Putamen (tissue), 1 donor: Measurements from ENCODE around the gene CWC27.
A peak's percentile ranks its signal among the peaks of the same experiment; 100 is the strongest.

Experiments
- DNase-seq: peaks from one replicate; pipeline ENCODE4 v3.0.0-alpha.2; 2016; ENCODE audit warnings: low spot score

Gene CWC27

DNA sequence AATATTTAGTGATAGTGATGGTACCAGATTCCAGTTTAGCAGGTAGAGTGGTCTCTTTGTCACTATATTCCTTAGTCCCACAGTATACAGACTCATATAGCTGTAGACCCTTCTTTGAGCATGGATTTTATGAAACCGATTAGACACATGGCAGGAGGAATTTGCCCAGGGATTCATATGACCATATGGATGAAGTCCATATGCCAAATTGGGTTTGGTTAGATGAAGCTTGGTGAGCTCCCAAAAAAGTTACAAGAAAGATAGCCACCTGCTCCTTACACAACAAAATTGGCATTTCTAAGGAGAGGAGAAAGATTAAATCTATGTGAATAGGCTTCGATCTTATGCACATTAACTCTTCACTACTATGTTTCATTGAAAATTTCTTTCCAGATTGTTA, 211.4 kb downstream of the CWC27 start:
- no peak for DNase-seq

DNA sequence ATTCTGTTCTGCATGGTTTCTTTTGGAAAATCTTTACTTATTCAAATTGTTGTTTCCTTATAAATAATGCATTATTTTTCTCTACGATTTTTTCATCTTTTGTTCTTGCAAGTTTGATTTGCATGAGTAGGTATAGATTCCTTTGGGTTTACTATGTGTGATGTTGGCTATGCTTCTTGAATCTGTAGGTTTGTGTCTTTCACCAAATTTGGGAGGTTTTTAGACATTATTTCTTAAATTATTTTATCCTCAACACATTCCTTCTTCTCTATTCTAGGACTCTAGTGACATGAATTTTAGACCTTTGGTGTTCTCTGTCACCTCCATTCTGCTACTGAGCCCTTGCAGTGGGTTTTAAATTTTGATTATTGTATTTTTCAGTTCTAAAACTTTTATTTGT, 219.0 kb downstream of the CWC27 start:
- DNase-seq = no peak

DNA sequence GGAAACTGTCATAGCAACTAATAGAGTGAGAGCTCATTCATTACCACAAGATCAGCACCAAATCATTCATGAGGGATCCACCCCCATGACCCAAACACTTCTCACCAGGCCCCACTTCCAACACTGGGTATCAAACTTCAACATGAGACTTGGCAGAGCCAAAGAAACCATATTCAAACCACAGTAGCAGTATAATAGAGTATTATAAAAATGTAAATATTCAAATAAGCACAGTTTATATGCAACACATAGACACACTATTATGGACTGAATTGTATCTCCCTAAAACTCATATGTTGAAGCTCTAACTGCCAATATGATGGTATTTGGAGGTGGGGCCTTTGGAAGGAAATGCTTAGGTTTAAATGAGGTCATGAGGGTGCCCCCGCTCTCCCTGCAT, 240.5 kb downstream of the CWC27 start:
- DNase-seq = no peak

DNA sequence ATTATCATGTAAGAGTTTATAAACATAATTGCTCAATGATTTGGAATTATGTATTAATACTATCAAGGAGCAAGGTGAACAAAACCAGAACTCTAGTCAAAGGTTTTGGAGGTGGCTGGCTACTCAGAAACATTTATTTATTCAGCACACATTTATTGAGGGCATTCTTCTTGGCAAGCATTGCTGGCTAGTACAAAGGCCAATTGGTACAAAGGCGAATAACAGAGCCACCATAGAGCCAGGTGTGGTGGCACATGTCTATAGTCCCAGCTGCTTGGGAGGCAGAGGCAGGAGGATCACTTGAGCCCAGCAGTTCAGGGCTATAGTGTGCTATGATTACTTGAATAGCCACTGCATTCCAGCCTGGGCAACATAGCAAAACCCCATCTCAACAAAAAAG, 242.1 kb downstream of the CWC27 start:
- no peak for DNase-seq

DNA sequence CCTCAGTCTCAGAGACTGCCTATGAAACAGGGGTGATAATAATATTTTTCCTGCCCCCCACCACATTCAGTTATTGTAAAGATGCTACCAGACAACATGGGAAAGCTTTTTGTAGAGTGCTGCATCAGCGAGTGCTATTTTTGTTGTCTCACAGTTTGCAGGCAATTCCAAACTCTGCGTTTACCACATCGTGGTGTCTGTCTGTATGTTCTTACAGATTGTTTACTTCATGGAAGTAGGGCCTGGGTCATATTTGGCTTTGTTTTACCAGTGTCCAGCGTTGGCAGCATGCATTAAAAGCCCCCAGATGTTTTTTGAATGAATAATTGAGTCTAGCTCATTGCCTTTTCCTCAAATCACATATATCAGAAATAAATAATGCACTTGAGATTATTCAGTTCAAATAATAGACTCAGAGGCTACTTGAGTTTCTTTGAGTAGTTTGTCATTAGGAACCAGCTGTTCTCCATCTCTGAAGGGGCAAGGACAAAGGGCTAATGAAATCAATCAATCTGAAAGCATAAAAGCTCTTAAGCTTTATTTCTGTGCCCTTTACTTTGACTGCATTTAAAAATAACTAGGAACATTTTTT, 243.7 kb downstream of the CWC27 start:
- DNase-seq = no peak

DNA sequence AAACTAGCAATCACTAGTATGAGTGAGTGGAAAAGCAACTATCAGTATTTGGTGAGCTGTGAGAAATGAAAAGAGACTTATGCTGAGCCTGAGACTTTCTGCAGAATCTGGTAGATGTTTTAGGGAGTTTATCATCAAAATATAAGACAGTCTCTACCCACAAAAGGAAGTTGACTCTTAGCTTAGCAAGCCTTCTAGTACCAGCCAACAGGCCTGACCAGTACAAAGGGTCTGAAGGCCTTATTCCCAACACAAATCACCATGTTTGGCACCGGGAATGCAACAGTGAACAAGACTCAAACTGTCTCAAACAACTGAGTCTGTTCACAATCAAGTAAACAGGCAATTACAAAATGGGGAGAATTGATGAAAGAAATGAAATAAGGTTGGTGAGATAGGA, 244.4 kb downstream of the CWC27 start:
- DNase-seq = no peak

DNA sequence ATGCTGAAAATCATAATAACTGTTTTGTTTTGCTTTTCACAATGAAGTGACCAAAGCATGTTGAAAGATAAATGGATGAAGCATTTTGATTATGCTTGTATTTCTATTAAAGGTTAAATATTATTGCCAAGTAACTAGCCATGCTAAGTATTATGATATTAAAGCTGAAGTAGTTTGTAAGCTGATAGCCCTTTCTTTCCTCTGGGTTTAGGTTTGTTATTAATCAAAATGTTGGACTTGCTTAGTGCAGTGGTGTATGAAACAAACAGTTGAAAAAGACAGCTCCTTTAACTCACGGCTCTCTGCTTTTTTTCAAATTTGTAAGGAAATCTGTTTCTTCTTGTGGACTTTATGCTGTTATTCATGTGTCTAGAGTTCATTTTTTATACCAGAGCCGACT, 246.0 kb downstream of the CWC27 start:
- DNase-seq = no peak

DNA sequence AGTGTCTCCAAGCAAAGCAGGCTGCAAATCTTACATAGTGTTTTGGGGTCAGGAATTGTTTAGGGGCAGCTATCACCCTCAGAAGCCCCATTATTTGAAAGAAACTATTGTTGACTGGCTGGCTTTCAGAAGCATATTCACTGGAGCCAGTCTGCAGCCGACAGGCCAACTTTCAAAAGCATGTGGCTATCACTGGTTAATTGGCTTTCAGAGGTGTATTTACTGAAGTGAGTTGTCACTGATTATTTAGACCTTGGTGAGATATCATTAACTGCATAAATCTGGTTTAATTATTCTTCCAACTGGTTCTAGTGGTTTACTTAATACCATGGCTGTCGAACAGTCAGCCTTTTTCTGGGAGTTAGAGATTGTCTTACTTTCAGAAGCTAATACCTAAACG, 247.0 kb downstream of the CWC27 start:
- no peak for DNase-seq

DNA sequence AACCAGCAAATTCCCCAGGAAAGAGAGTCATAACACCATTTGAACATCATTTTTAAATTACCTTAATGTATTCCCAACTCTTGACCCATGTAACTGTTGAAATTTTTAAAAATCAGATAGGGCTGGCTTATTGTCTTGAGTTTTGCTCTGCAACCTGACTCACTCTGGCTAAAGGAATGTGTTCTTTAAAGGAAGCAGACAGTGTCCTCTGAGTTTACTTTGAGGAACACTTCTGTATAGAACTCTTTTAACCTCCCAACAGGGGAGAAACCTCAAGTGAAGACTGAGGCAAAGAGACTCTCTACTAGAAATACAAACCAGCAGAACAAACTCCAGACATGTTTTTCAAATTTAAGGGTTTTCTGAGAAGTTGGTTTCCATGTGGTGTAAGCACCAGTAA, 248.9 kb downstream of the CWC27 start:
- no peak for DNase-seq

DNA sequence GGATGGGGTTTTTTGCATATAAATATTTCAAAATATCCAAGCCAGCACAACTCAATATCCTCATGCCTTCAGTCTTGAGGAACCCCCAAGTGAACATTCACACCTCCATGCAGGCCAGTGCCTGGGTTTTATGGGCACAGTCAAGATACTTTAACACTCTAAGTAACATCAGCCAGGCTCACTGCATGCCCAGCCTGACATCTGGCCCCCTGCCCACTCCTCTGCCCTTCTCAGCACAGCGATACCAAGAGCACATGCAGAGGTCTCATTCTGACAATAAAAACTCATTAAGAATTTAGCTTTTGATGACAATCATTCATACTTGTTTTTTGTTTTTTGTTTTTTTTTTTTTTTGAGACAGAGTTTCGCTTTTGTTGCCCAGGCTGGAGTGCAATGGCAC, 250.0 kb downstream of the CWC27 start:
- no peak for DNase-seq

DNA sequence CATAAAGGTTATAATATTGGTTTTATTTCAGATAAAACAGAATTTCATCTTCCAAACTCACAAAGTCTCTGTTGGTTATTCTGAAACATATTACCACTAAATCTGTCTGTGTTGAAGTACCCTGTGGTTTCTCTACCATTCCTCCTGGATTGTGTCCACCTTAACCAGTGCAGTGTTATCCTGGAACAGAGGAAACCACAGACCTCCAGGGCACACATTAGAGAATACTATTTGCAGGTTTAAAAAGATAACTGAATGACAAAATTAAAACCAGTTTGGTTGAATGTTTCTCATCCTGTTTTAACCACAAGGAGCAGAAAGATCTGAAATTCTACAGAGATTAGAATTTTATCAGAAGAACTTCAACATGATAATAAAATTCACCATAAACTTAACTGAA, 251.8 kb downstream of the CWC27 start:
- DNase-seq = no peak

DNA sequence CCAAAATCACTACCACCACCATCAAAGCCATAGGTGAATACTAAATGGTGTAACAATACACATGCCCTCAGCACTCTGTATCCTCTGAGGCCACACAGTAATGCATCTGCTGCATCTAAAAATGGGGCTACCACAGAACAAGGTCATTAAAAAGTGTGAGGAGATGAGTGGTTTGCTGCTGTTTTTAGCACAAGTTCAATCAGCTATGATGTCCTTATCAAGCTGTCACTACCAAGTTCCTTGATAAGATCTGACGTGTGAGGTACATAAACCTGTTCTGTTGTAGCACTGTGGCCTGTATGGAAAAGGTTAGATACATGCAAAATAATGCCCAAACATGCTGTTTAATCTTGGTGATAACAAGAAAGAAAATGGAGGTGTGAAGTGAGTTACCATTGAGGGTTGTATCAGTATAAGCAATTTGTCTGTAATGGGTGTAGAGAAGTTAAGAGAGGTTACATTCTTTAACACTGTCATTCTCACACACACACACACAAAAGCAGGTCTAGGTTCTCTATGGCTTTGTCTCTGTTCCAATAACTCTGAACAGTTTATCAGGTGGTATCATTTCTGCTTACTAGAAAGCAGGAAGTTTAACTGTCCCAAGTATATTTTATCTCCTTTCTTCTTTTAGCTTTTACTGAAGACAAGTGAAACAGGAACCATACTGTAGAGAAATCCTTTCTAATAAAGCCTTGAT, 252.9 kb downstream of the CWC27 start:
- no peak for DNase-seq

DNA sequence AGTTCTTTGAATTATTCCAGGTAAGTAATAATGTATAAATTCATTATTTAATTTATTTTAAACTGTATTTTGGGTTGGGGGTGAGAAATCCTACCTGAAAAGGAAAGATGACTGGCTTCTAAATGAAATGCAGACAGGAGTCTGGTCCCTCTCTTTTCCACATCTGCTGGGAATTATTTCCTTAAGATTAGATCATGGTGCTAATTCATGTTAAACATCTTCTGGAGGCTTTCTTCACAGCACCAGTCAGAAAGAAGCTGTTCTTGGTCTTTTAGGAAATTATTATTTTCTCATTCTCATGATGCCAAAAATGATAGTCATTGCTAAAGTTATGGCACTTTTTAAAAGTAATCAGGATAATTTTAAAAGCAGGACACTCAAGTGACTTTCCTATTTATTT, 254.2 kb downstream of the CWC27 start:
- no peak for DNase-seq

DNA sequence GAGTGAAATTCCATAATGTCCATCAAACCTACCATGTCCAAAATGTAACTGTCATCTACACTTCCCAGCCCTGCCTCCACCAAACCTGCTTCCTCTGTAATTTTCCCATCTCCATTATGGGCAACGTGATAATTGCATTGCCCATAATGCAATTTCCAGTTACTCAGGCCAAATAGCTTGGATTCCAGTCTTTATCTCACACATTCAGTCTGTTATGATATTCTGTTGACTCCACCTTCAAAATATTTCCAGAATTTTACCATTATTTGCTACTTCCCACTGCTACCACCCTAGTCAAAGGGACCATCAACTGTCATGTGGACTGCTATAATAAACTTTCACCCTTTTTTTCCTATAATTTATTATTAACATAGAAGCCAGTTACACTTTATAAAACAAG, 256.0 kb downstream of the CWC27 start:
- no peak for DNase-seq

DNA sequence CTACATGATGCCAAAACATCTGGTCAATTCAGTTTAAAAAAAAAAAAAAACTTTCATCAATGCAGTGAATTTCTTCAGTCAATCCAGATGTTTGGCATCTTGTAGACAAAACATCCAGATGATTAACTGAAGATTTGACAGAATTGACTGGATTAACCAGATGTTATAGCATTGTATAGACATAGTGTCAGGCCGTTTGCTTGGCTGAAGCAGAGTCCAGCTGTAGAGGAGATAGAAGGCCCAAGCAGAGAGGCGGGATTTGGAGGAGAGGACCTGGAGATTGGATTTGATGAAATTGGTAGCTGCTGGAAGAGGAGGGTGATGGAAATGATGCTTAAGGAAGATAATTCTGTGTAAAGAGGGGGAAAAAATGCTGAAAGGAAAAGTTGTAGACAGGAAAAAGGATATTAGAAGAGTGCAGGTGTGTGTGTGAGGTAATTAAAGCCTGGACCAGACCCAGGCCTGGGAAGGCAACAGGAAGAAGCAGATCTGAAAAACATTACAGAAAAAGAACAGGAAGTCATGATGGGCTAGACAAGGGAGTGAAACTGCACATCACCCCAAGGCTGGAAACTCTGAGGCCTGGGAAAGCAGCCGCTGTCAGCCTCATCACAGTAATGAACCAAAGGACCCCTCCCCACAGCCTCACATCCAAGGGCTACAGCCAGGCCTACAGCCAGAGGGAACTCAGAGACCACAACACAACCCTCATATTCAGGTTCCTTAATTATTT, 258.3 kb downstream of the CWC27 start:
- no peak for DNase-seq

DNA sequence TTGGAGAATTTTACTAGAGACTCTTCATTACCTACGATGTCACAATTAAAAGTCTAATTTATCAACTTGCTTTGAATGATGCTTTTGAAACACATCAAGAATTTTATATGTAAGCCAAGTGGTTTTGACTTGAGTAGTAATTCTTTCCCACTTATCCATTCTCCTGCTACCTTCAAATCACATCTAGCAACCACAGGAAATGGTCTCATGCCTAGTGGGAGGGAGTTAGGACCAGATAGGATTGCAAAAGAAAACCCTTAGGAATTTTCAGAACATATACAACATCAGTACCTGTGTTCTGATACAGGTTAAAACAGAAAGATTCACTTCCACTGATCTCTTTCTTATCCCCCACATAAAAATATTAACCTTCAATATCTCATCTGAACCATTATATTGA, 260.4 kb downstream of the CWC27 start:
- no peak for DNase-seq

DNA sequence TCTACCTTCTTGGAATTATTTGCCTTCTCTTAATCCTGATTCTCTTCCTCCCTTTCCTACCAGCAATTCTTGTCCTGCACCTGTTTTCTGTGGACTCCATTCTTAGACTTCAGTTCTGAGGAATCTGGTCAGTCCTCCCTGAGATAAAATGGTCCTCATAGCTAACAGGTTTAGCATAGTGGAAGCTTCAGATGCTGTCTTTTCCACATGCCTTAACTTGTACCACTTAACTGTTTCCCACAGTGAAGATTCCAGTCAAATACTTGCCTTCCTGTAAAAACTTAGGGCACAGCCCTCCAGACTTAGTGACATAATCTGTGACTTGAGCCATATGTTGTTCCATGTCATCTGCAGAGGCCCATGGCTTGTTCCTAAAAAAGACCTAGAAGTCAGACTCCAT, 261.3 kb downstream of the CWC27 start:
- DNase-seq = no peak

DNA sequence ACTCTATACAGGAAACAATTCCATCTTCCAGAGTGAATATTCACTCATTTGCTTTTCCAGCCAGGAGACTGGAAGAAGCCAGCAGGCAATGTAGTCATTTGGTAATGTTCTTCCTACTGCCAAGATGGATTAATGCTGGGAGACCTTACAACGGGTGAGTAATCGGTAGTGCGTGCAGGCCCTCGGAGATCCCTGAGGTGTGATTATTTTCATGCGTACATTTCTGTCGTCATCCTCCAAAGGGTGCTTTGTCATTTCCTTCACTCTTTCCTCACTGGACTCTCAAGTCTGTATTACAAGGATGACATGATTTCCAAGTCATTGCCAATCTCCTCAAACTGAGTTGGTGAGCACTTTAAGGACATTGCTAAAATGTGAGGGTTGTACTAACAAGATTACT, 263.5 kb downstream of the CWC27 start:
- no peak for DNase-seq

DNA sequence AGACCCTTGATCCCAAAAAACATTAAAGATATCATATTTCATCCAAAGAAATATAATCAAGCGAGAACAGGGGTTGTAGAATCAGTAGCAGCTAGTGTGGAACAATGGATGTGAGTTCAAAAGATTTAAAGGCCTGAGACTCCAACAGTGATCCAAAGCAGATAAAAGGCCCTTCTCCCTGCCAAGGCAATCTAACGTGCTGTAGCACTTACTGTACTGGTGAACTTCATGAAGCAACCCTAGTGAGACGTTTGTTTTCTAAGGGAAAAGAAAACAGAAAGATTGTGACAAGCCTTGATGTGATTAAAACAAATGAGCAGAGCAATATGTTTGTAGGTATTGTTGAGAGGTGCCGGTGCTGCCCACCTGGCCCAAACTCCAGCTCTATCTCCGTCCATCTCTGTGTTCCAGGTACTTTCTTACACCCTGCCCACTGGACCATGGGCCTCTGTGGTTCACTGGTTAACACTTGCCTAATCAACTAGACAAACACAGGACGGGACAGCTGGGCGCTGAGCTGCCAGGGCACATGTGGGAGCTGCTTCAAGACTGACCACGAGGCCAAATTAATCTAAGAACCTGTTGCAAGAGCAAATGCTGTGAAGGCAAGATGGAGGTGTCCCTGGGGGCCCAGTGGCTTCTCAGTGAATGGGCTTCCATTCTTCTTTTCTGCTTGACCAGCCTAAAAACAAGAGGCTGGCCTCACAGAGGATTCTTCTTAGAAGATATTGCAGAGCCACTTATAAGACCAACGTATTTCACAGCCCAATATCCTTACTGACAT, 265.5 kb downstream of the CWC27 start:
- DNase-seq = no peak

DNA sequence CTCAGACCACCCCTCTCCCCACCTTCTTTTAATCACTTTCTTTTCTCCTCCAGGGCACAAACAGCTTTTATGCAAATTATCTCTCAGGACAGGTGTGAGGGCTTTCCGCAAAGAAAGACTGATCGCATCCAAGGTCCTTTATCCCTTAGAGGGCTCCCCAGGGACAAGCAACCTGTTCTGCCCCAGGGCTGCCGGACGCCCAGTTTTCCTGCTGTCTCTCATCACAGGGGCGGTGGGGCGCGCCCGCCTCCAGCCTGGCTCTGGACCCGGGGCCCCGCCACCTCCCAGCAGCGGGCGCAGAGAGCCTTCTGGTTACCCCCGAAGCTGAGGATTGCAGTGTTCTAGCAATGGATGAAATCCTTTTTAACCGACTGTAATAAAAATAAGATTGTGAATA, 266.1 kb downstream of the CWC27 start:
- DNase-seq = no peak

DNA sequence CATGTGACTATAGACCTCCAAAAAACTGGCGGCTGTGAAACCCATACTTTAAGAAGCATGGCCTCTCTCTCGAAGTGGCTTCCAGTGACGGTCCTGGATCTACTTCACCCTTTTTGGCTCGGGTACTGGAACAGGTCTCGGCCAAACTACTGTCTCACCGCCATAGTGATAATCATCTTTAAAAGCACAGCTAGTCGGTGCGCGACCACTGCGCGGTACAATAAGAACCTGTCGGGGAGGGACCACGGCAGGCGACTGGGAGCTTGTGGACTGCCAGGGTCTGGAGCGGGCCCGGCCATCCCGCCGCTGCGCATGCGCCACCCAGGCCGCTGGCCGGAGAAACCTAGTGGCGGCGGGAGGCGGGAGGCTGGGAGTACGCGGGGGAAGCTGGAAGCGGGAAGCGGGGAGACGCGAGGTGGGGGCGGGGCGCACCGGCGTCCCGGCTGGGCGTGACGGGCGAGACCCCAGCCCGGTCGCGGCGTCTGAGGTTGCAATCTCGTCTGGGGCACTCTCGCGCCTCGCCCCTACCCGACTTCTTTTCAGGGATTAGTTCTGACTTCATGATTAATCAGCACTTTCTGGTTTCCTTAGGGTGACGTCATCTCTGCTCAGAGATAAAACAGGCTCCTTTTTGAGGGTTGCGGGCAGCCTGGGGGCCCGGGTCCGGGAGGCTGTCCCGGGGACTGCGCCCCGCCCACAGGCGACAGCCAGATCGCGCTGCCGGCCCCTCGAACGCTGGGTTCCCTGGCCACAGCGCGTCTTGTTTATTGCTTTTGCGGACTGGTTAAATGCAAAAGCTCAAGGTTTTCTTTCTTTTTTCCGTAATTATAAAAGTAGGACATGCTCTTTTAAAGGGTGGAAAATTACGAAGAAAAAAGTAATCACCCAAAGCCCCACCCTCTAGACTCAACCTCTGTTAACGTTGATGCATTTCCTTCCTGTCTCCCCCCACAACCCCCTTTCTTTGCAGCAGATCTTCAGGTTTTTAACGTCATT, 266.8 kb downstream of the CWC27 start:
- peak; percentile 88 for DNase-seq
